Fibroblast of lung (primary cell): Measurements from ENCODE around the gene FAM169A.
"Not testable (repeated sequence)": the region's sequence is repeated elsewhere in the genome, so short reads cannot be mapped to it uniquely, and the experiment has no call there.

Experiments
- CTCF ChIP-seq, 2 donors: IDR thresholded peaks in 1 of 2; conservative IDR thresholded peaks in 1 of 2; 1 replicate in 1 of 2; 2 replicates in 1 of 2; pipeline ENCODE4 v1.5.1; 2011 to 2012; ENCODE audit warnings: low read length in 2 of 2, control low read depth in 1 of 2, inconsistent platforms in 1 of 2, low read depth in 1 of 2, mild to moderate bottlenecking in 1 of 2
- EZH2 ChIP-seq: IDR thresholded peaks from 2 replicates; pipeline ENCODE4 v1.5.1; 2012; ENCODE audit warnings: low read length, control low read depth, mild to moderate bottlenecking; ENCODE audit errors: missing control alignments

- not testable (repeated sequence) for TF ChIP-seq CTCF (conservative IDR thresholded peaks at IDR 0.05 in 1 of 2, IDR thresholded peaks at IDR 0.05 in 1 of 2; ENCODE audit: low read depth in 1 of 2, low read length in 2 of 2); EZH2
Observed at GRCh38 chr5:74882379-74883134, 16.4 kb upstream of the FAM169A start.
